Activated CD8-positive, alpha-beta memory T cell treated with anti-CD3 and anti-CD28 coated beads, Interleukin-2, amount 50 U/mL, for 24 hours (primary cell): ENCODE data around the gene PRDX5.
A peak's percentile ranks its signal among the peaks of the same experiment; 100 is the strongest.

Experiments
- DNase-seq: peaks from one replicate; pipeline ENCODE4 v3.0.0-alpha.2; 2020; ENCODE audit errors: extremely low read depth

Gene PRDX5

GRCh38 chr11:64289002-64289564, 28.8 kb upstream of the PRDX5 start:
- DNase-seq = no peak

GRCh38 chr11:64290352-64291261, 27.3 kb upstream of the PRDX5 start:
- DNase-seq = no peak

- no peak for DNase-seq
Measured at GRCh38 chr11:64291262-64291751, 26.6 kb upstream of the PRDX5 start, which contains the start of gene KCNK4. TSS of gene KCNK4 (plus strand) at chr11:64291302. CDS start at chr11:64293019, 1,717 bp downstream.

- no peak for DNase-seq
Measured at GRCh38 chr11:64291752-64292459, 26.0 kb upstream of the PRDX5 start.

- DNase-seq = no peak
Measured at GRCh38 chr11:64292460-64293254, 25.3 kb upstream of the PRDX5 start.

- DNase-seq = no peak
Measured at GRCh38 chr11:64294774-64295173, 23.1 kb upstream of the PRDX5 start.

- DNase-seq = no peak
Measured at GRCh38 chr11:64295760-64296159, 22.2 kb upstream of the PRDX5 start.

GRCh38 chr11:64296236-64296635, 21.7 kb upstream of the PRDX5 start:
- no peak for DNase-seq

GRCh38 chr11:64296830-64297698, 20.9 kb upstream of the PRDX5 start:
- no peak for DNase-seq

- no peak for DNase-seq
Measured at GRCh38 chr11:64297699-64298358, 20.1 kb upstream of the PRDX5 start.

- no peak for DNase-seq
Measured at GRCh38 chr11:64298966-64299846, 18.7 kb upstream of the PRDX5 start.

- DNase-seq = no peak
Measured at GRCh38 chr11:64299847-64300648, 17.9 kb upstream of the PRDX5 start, which contains the start of gene CATSPERZ. TSS of gene CATSPERZ (plus strand) at chr11:64300358. CDS start at chr11:64300411, 53 bp downstream.

GRCh38 chr11:64303109-64304031, 14.6 kb upstream of the PRDX5 start:
- no peak for DNase-seq

- DNase-seq = no peak
Measured at GRCh38 chr11:64304032-64304315, 13.9 kb upstream of the PRDX5 start.

GRCh38 chr11:64304316-64305072, 13.4 kb upstream of the PRDX5 start:
- DNase-seq = peak; percentile 90

GRCh38 chr11:64305075-64305690, 12.7 kb upstream of the PRDX5 start, which contains the start of gene ESRRA:
TSS of gene ESRRA (plus strand) at chr11:64305524. CDS start at chr11:64307180, 1,656 bp downstream.
- DNase-seq = peak; percentile 98
